T-cell (primary cell): ENCODE results near the gene BCAS3. TPM values are rescaled to one million over a fixed set of nuclear protein-coding genes. Genes with fewer than 3 reads are reported as not detected.
"Not testable (repeated sequence)": the region's sequence is repeated elsewhere in the genome, so short reads cannot be mapped to it uniquely, and the experiment has no call there.

Experiments used
- ATAC-seq, 4 experiments: fragments of 200-7000 bp in 3 of 4; fragments of 150-1000 bp in 1 of 4; cut with Tn5 transposase; replicated peaks in 1 of 4; 1 replicate in 3 of 4; 2 replicates in 1 of 4; pipeline ENCODE4 v1.10.0; 2021; ENCODE audit warnings: moderate library complexity in 3 of 4, mild to moderate bottlenecking in 2 of 4, moderate number of reproducible peaks in 1 of 4
- CTCF ChIA-PET, 2 donors: fragments of 300-600 bp; sonication (Branson Sonifier 250); formaldehyde crosslinking; loops; one replicate each; lab custom pipeline; 2022; ENCODE audit warnings: antibody characterized with exemption in 2 of 2; lab: Charles Lee
- POLR2A ChIA-PET, 2 donors: fragments of 300-600 bp; sonication (Branson Sonifier 250); formaldehyde crosslinking; loops; one replicate each; lab custom pipeline; 2022; ENCODE audit warnings: antibody characterized with exemption in 2 of 2; lab: Charles Lee
- DNase-seq, 35 experiments: peaks; one replicate each; pipeline versions ENCODE4 v3.0.0 to v3.0.0-alpha.2; 2013 to 2023
- H3K27ac ChIP-seq: one replicate; pipeline ENCODE4 v1.5.1; 2013; ENCODE audit warnings: low read length
- H3K27me3 ChIP-seq, 2 experiments: replicated peaks in 1 of 2; 1 replicate in 1 of 2; 2 replicates in 1 of 2; pipeline versions ENCODE4 v1.6.1 to v1.7.0; 2013; ENCODE audit warnings: low read length in 1 of 2, mixed read lengths in 1 of 2; ENCODE audit not compliant: control insufficient read depth in 2 of 2, insufficient read depth in 2 of 2; ENCODE audit errors: extremely low read depth in 1 of 2
- H3K36me3 ChIP-seq, 2 donors: 1 replicate in 1 of 2; 2 replicates in 1 of 2; pipeline versions ENCODE4 v1.6.1 to v1.7.0; 2013; ENCODE audit warnings: low read length in 1 of 2; ENCODE audit not compliant: control insufficient read depth in 2 of 2, insufficient read depth in 1 of 2; ENCODE audit errors: extremely low read depth in 1 of 2
- H3K4me1 ChIP-seq, 2 experiments: 1 replicate in 1 of 2; 2 replicates in 1 of 2; pipeline versions ENCODE4 v1.6.1 to v1.7.0; 2013; ENCODE audit warnings: low read length in 2 of 2, mixed read lengths in 1 of 2; ENCODE audit not compliant: insufficient read depth in 2 of 2, control insufficient read depth in 1 of 2; ENCODE audit errors: extremely low read depth in 1 of 2
- H3K4me3 ChIP-seq, 2 donors: 1 replicate in 1 of 2; 2 replicates in 1 of 2; pipeline versions ENCODE4 v1.5.1 to v1.7.0; 2013; ENCODE audit warnings: mild to moderate bottlenecking in 2 of 2, low read length in 1 of 2, moderate library complexity in 1 of 2; ENCODE audit not compliant: control insufficient read depth in 1 of 2; ENCODE audit errors: extremely low read depth in 1 of 2
- H3K9me3 ChIP-seq: 2 replicates; pipeline ENCODE4 v1.7.0; 2013
- H3K27ac Mint-ChIP-seq, 2 donors: one replicate each; pipeline ENCODE4 v1.8.0; 2020 to 2021; ENCODE audit warnings: mild to moderate bottlenecking in 2 of 2, mixed read lengths in 2 of 2
- H3K27me3 Mint-ChIP-seq, 2 donors: one replicate each; pipeline ENCODE4 v1.8.0; 2021 to 2022; ENCODE audit warnings: mixed read lengths in 2 of 2
- H3K36me3 Mint-ChIP-seq: one replicate; pipeline ENCODE4 v1.8.0; 2021; ENCODE audit warnings: mixed read lengths
- H3K4me1 Mint-ChIP-seq, 3 donors: one replicate each; pipeline ENCODE4 v1.8.0; 2020 to 2022; ENCODE audit warnings: mixed read lengths in 3 of 3, mild to moderate bottlenecking in 1 of 3
- H3K4me3 Mint-ChIP-seq, 3 donors: one replicate each; pipeline ENCODE4 v1.8.0; 2020 to 2022; ENCODE audit warnings: mild to moderate bottlenecking in 3 of 3, mixed read lengths in 3 of 3, moderate library complexity in 3 of 3
- H3K9me3 Mint-ChIP-seq, 3 donors: one replicate each; pipeline ENCODE4 v1.8.0; 2020 to 2022; ENCODE audit warnings: mixed read lengths in 3 of 3
- WGBS: methylation state at CpG from one replicate; pipeline ENCODE4 v1.1.5; 2013; ENCODE audit warnings: missing lambda C conversion rate; ENCODE audit not compliant: insufficient coverage; 5-methylcytosine and 5-hydroxymethylcytosine counted together
- total RNA-seq, 35 experiments: library from RNA in 6 of 35; stranded (reverse) in 6 of 35; fragments of 120-200 nt in 1 of 35; gene quantifications; one replicate each; pipeline versions ENCODE4 v1.2.1 to v1.2.4 and lab custom pipeline; 2013 to 2026

Gene BCAS3
- total RNA-seq, 5 donors from 2014 or later (not counting 1 experiment from before 2014, with no cell fraction given) = 33.8 to 57.8 (median 38.1) TPM

GRCh38 chr17:61426482-61427304 is 749.0 kb downstream of the BCAS3 start:
- Mint-ChIP-seq H3K4me3 (no peak overlapping the region), H3K9me3 (no peaks in the 10 kb centered on the region), H3K4me1 (no peaks in the 10 kb centered on the region), H3K36me3 (no peaks in the 10 kb centered on the region), H3K27ac (no peak overlapping the region), H3K27me3 (peaks cover 28 to 38% of the 10 kb centered on the region in 2 donors)
- no peak overlapping the region for H3K27ac ChIP-seq
- H3K4me1 ChIP-seq = no peaks in the 10 kb centered on the region
- no peak for DNase-seq
- ATAC-seq = no peak
- 74% methylated on average over 3 of the region's 10 CpGs for WGBS
- H3K9me3 ChIP-seq = no peaks in the 10 kb centered on the region
- no peak overlapping the region for H3K4me3 ChIP-seq
- H3K36me3 ChIP-seq = no peaks in the 10 kb centered on the region
- CTCF ChIA-PET = interaction anchor here in 1 of 2 donors (0.6 kb wide), 1 partner anchor 218 kb away, joined by 4 read pairs; no protein-coding TSS in a partner anchor
- POLR2A ChIA-PET = no interaction called here
- peaks cover 3 to 20% of the 10 kb centered on the region in 2 experiments for H3K27me3 ChIP-seq

GRCh38 chr17:61427567-61427966 is 749.9 kb downstream of the BCAS3 start:
- Mint-ChIP-seq H3K4me3 (no peak overlapping the region), H3K36me3 (no peaks in the 10 kb centered on the region), H3K27me3 (peaks cover 21 to 33% of the 10 kb centered on the region in 2 donors), H3K27ac (no peak overlapping the region), H3K9me3 (no peaks in the 10 kb centered on the region), H3K4me1 (no peaks in the 10 kb centered on the region)
- ChIA-PET CTCF (interaction anchor here in 1 of 2 donors (0.6 kb wide), 1 partner anchor 219 kb away, joined by 4 read pairs; no protein-coding TSS in a partner anchor), POLR2A (no interaction called here)
- Histone ChIP-seq H3K4me3 (no peak overlapping the region), H3K36me3 (no peaks in the 10 kb centered on the region), H3K9me3 (no peaks in the 10 kb centered on the region), H3K27ac (no peak overlapping the region), H3K4me1 (no peaks in the 10 kb centered on the region), H3K27me3 (peaks cover 2 to 20% of the 10 kb centered on the region in 2 experiments)
- DNase-seq (no peak), ATAC-seq (no peak)

GRCh38 chr17:61429274-61429673 is 751.6 kb downstream of the BCAS3 start:
- no peaks in the 10 kb centered on the region for H3K4me1 Mint-ChIP-seq
- no peak for DNase-seq
- no peaks in the 10 kb centered on the region for H3K9me3 ChIP-seq
- H3K27ac ChIP-seq = no peak overlapping the region
- H3K36me3 Mint-ChIP-seq = no peaks in the 10 kb centered on the region
- CTCF ChIA-PET = no interaction called here
- H3K27me3 ChIP-seq = peaks cover 2 to 15% of the 10 kb centered on the region in 2 experiments
- no peak overlapping the region for H3K27ac Mint-ChIP-seq
- POLR2A ChIA-PET = no interaction called here
- no peaks in the 10 kb centered on the region for H3K4me1 ChIP-seq
- WGBS = 89% methylated on average over 1 of the region's 1 CpG
- H3K27me3 Mint-ChIP-seq = peaks cover 17 to 26% of the 10 kb centered on the region in 2 donors
- no peaks in the 10 kb centered on the region for H3K9me3 Mint-ChIP-seq
- ATAC-seq = no peak
- no peaks in the 10 kb centered on the region for H3K36me3 ChIP-seq
- H3K4me3 Mint-ChIP-seq = no peak overlapping the region
- no peak overlapping the region for H3K4me3 ChIP-seq

GRCh38 chr17:61429831-61430230 is 752.2 kb downstream of the BCAS3 start:
- 85% methylated on average over 3 of the region's 6 CpGs for WGBS
- H3K4me1 Mint-ChIP-seq, CTCF ChIA-PET, H3K9me3 ChIP-seq, H3K27ac Mint-ChIP-seq, H3K36me3 ChIP-seq, H3K36me3 Mint-ChIP-seq, H3K4me3 ChIP-seq, H3K4me3 Mint-ChIP-seq, DNase-seq, H3K9me3 Mint-ChIP-seq, H3K27ac ChIP-seq, H3K4me1 ChIP-seq, H3K27me3 ChIP-seq, ATAC-seq, POLR2A ChIA-PET: not testable (repeated sequence)
- peaks cover 23% of the 10 kb centered on the region in 2 donors for H3K27me3 Mint-ChIP-seq

GRCh38 chr17:61431594-61432311 is 754.1 kb downstream of the BCAS3 start:
- CTCF ChIA-PET = no interaction called here
- peaks cover 0 to 12% (median 0%) of the 10 kb centered on the region in 3 donors for H3K9me3 Mint-ChIP-seq
- POLR2A ChIA-PET = no interaction called here

GRCh38 chr17:61436273-61436672 is 758.6 kb downstream of the BCAS3 start:
- ChIA-PET POLR2A (no interaction called here), CTCF (no interaction called here)
- H3K9me3 ChIP-seq = no peaks in the 10 kb centered on the region
- DNase-seq = no peak
- no peak for ATAC-seq
- H3K36me3 ChIP-seq = no peaks in the 10 kb centered on the region
- no peak overlapping the region for H3K4me3 ChIP-seq
- H3K27ac Mint-ChIP-seq = no peak overlapping the region
- H3K4me3 Mint-ChIP-seq = no peak overlapping the region
- peaks cover 5 to 24% (median 10%) of the 10 kb centered on the region in 3 donors for H3K9me3 Mint-ChIP-seq
- peaks cover 2 to 14% of the 10 kb centered on the region in 2 experiments for H3K27me3 ChIP-seq
- no peak overlapping the region for H3K27ac ChIP-seq
- H3K4me1 ChIP-seq = no peaks in the 10 kb centered on the region
- H3K4me1 Mint-ChIP-seq = no peaks in the 10 kb centered on the region
- H3K27me3 Mint-ChIP-seq = peaks cover 36 to 41% of the 10 kb centered on the region in 2 donors
- peaks cover 11% of the 10 kb centered on the region for H3K36me3 Mint-ChIP-seq

More at GRCh38 chr17:61431594-61432311, 754.1 kb downstream of the BCAS3 start:
- Histone ChIP-seq H3K36me3 (no peaks in the 10 kb centered on the region), H3K27me3 (peaks cover 2% of the 10 kb centered on the region in 2 experiments), H3K9me3 (no peaks in the 10 kb centered on the region), H3K4me3 (no peak overlapping the region), H3K4me1 (no peaks in the 10 kb centered on the region), H3K27ac (no peak overlapping the region)
- no peaks in the 10 kb centered on the region for H3K4me1 Mint-ChIP-seq
- no peak overlapping the region for H3K4me3 Mint-ChIP-seq
- no peaks in the 10 kb centered on the region for H3K36me3 Mint-ChIP-seq
- H3K27me3 Mint-ChIP-seq = peaks cover 15 to 18% of the 10 kb centered on the region in 2 donors
- DNase-seq (no peak), ATAC-seq (no peak)
- WGBS = 82% methylated on average over 3 of the region's 4 CpGs
- H3K27ac Mint-ChIP-seq = no peak overlapping the region
